ENCODE data around the gene TTC32.
"Not testable (repeated sequence)": the region's sequence is repeated elsewhere in the genome, so short reads cannot be mapped to it uniquely, and the experiment has no call there.

The TTC32 gene

GRCh38 chr2:19901442-19902215 lies at the start of gene TTC32:
TSS of gene TTC32 (minus strand) at chr2:19901983. CDS start at chr2:19901854, 129 bp downstream.
- peak; percentile 87 for DNase-seq

- no peak for DNase-seq
Observed at GRCh38 chr2:19949071-19949470, 47.3 kb upstream of the TTC32 start.

GRCh38 chr2:19947184-19947940 lies 45.6 kb upstream of the TTC32 start:
- DNase-seq = no peak

- DNase-seq = no peak
Observed at GRCh38 chr2:19944205-19944845, 42.5 kb upstream of the TTC32 start.

- no peak for DNase-seq
Observed at GRCh38 chr2:19943189-19943588, 41.4 kb upstream of the TTC32 start.

GRCh38 chr2:19942199-19942598 lies 40.4 kb upstream of the TTC32 start:
- DNase-seq = no peak

GRCh38 chr2:19937004-19937403 lies 35.2 kb upstream of the TTC32 start:
- no peak for DNase-seq

- DNase-seq = no peak
Observed at GRCh38 chr2:19936203-19936602, 34.4 kb upstream of the TTC32 start.

GRCh38 chr2:19933351-19933981 lies 31.7 kb upstream of the TTC32 start:
- DNase-seq = no peak

GRCh38 chr2:19932928-19933327 lies 31.1 kb upstream of the TTC32 start:
- no peak for DNase-seq

GRCh38 chr2:19929226-19929625 lies 27.4 kb upstream of the TTC32 start:
- no peak for DNase-seq

- DNase-seq = not testable (repeated sequence)
Observed at GRCh38 chr2:19927816-19928215, 26.0 kb upstream of the TTC32 start.

- DNase-seq = not testable (repeated sequence)
Observed at GRCh38 chr2:19924526-19924925, 22.7 kb upstream of the TTC32 start.

GRCh38 chr2:19922188-19922587 lies 20.4 kb upstream of the TTC32 start:
- DNase-seq = not testable (repeated sequence)

GRCh38 chr2:19916385-19916950 lies 14.7 kb upstream of the TTC32 start:
- no peak for DNase-seq

GRCh38 chr2:19914266-19914975 lies 12.6 kb upstream of the TTC32 start:
- no peak for DNase-seq

- no peak for DNase-seq
Observed at GRCh38 chr2:19911808-19912509, 10.2 kb upstream of the TTC32 start.

- DNase-seq = peak; percentile 40
Observed at GRCh38 chr2:19902216-19902740, 495 bp upstream of the TTC32 start.

- DNase-seq = no peak
Observed at GRCh38 chr2:19900931-19901441, 797 bp downstream of the TTC32 start.

GRCh38 chr2:19899985-19900930 lies 1.5 kb downstream of the TTC32 start:
- DNase-seq = no peak
